RWPE1 (cell line): Measurements from ENCODE around the gene ERGIC2.
"Not testable (repeated sequence)": the region's sequence is repeated elsewhere in the genome, so short reads cannot be mapped to it uniquely, and the experiment has no call there.

ENCODE experiments used
- CTCF ChIA-PET: fragments of 350-600 bp; sonication (Branson Sonifier 250); formaldehyde crosslinking; extraction: SDS; loops from one replicate; lab custom pipeline; 2021; lab: Yijun Ruan, JAX
- POLR2A ChIA-PET: fragments of 400-600 bp; formaldehyde crosslinking; extraction: SDS; loops from one replicate; lab custom pipeline; 2020; ENCODE audit warnings: antibody characterized with exemption; ENCODE audit not compliant: low non-redundant PET; lab: Yijun Ruan, JAX
- DNase-seq: peaks from one replicate; pipeline ENCODE4 v3.0.0; 2012; ENCODE audit warnings: low spot score
- H3K27ac ChIP-seq: fragments of 450-650 bp; 2 replicates; pipeline ENCODE4 v1.5.1; 2017
- TF ChIP-seq, protein P1 (sequence below): fragments of 450-650 bp; conservative IDR thresholded peaks from 2 replicates; pipeline ENCODE4 v1.5.1; 2017; ENCODE audit warnings: low read depth, mild to moderate bottlenecking

ERGIC2 gene

DNA sequence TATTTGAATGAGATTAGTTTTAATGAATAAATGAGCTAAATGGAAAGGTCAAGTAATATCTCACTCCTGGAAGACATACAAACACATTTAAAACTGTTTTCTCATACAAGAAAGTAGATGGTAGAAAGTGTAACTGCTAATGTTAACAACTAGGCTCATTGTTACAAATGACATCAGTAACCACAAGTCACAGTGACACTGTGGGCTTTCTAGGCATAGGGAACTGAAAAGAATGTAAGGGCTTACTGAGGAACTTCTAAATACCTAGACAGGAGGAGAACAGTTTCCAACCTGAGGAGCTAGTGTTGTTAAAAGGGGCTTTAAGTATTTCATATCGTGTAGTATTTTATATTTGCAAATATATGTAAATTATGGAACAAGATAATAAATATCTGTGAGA lies 17.5 kb upstream of the ERGIC2 start:
- no peak for DNase-seq
- CTCF ChIA-PET: no interaction called here
- TF ChIP-seq, protein P1, sequence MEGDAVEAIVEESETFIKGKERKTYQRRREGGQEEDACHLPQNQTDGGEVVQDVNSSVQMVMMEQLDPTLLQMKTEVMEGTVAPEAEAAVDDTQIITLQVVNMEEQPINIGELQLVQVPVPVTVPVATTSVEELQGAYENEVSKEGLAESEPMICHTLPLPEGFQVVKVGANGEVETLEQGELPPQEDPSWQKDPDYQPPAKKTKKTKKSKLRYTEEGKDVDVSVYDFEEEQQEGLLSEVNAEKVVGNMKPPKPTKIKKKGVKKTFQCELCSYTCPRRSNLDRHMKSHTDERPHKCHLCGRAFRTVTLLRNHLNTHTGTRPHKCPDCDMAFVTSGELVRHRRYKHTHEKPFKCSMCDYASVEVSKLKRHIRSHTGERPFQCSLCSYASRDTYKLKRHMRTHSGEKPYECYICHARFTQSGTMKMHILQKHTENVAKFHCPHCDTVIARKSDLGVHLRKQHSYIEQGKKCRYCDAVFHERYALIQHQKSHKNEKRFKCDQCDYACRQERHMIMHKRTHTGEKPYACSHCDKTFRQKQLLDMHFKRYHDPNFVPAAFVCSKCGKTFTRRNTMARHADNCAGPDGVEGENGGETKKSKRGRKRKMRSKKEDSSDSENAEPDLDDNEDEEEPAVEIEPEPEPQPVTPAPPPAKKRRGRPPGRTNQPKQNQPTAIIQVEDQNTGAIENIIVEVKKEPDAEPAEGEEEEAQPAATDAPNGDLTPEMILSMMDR: no peak

DNA sequence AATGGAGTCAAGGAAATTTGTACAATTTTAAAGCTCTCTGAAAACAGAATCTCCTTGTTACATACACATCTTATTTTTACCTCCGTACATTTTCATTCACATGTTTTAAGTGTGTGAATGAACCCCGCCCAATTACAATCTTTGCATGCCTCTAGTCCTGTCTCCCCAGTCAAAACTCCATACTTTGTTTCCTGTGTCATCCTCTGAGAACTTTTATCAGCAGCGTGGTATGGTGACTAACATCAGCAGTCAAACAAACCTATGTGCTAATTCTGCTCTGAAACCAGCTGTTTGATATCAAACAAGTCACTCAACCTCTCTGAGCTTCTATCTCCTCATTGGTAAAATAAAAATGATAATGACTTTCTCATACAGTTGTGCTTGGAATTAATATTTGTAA lies 15.8 kb upstream of the ERGIC2 start:
- TF ChIP-seq, protein P1: no peak
- CTCF ChIA-PET: no interaction called here
- H3K27ac ChIP-seq: no peak overlapping the region
- POLR2A ChIA-PET: no interaction called here
- no peak for DNase-seq

More for the DNA sequence above, 17.5 kb upstream of the ERGIC2 start:
- POLR2A ChIA-PET: no interaction called here
- no peak overlapping the region for H3K27ac ChIP-seq

DNA sequence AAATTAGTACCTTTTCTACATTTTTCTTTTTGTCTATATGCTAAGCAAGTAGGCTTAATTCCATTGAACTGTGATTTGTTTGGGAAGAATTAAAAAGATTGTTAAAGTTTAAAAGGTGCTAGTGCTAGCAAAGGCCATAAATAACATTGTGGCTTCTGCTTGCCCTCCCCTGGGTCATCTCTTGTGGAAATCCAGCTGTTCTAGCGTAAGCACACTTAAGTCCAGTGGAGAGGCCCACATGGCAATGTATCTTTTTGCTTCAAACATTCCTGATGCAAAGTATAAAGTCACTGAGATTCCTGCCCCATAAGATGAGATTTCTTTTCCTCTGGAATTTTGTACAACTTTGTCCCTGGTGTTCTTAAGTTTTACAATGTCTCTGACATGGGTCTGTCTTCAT lies 14.4 kb upstream of the ERGIC2 start:
- no peak for DNase-seq
- TF ChIP-seq, protein P1: no peak
- ChIA-PET POLR2A (no interaction called here), CTCF (no interaction called here)
- no peak overlapping the region for H3K27ac ChIP-seq

DNA sequence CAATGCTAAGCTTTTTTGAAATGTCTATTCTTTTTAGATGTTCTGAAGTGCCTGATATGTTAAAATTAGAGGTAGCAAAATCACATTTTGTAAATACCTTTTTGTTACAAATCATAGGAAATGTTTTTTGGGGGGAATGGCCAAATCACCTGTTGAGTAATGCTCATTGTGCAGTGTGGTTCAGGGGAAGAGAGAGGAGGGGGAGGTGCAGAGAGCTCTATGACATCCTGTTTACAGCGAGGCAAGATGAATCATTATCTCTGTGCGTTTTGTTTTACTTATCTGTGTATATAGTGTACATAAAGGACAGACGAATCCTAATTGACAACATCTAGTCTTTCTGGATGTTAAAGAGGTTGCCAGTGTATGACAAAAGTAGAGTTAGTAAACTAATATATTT lies 9.4 kb upstream of the ERGIC2 start:
- POLR2A ChIA-PET, CTCF ChIA-PET, H3K27ac ChIP-seq, DNase-seq: not testable (repeated sequence)

DNA sequence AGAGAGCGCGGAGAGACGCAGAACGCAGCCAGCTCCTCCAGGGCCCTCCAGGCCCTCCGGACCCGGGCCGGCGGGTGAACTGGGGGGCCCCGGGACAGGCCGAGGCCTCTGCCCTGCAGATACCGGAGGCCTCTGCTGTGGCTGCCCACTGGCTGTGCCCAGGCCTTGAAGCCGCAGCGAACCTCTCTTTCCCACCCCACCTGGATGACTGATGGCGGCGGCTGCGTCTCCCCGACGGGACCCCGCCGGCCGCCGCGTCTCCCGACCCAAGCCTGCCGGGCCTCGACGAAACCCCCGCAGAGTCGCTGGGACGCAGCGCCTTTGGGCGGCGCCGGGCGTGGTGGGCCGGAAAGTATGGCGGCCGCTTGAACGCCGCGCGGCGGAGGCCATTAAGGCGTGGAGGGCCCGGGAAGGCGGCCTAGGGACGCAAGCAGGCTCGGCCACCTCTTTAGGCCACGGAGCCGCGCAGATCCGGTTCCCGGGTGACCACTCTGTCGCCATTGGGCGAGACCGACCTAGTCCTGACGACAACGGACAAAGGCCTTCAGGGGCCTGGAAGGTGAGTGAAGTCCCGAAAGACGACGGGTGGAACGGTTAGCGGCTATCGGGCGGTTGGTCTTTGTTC lies 8.4 kb upstream of the ERGIC2 start:
- ChIA-PET CTCF (no interaction called here), POLR2A (no interaction called here)
- DNase-seq: no peak
- TF ChIP-seq, protein P1: no peak
- H3K27ac ChIP-seq: no peak overlapping the region

DNA sequence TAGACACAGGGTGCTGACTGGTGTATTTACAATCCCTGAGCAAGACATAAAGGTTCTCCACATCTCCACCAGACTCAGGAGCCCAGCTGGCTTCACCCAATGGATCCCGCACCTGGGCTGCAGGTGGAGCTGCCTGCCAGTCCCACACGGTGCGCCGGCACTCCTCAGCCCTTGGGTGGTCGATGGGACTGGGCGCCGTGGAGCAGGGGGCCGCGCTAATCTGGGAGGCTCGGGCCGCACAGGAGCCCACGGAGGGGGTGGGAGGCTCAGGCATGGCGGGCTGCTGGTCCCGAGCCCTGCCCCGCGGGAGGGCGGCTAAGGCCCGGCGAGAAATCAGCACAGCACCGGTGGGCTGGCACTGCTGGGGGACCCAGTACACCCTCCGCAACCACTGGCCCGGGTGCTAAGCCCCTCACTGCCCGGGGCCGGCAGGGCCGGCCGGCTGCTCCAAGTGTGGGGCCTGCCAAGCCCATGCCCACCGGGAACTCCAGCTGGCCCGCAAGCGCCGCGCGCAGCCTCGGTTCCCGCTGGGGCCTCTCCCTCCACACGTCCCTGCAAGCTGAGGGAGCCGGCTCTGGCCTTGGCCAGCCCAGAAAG lies 5.2 kb upstream of the ERGIC2 start:
- H3K27ac ChIP-seq, DNase-seq, POLR2A ChIA-PET, CTCF ChIA-PET: not testable (repeated sequence)

DNA sequence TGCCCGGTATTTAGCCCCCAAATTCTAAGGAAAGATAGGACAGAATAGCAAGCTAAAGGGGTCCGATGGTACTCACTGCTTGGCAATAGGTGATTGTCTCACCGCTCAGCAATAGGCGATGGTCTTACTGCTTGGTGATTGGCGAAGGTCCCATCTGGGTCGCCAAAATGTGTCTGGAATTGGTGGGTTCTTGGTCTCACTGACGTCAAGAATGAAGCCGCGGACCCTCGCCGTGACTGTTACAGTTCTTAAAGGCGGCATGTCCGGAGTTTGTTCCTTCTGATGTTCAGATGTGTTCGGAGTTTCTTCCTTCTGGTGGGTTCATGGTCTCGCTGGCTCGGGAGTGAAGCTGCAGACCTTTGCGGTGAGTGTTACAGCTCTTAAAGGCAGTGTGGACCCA lies 4.2 kb upstream of the ERGIC2 start:
- DNase-seq, POLR2A ChIA-PET: not testable (repeated sequence)

DNA sequence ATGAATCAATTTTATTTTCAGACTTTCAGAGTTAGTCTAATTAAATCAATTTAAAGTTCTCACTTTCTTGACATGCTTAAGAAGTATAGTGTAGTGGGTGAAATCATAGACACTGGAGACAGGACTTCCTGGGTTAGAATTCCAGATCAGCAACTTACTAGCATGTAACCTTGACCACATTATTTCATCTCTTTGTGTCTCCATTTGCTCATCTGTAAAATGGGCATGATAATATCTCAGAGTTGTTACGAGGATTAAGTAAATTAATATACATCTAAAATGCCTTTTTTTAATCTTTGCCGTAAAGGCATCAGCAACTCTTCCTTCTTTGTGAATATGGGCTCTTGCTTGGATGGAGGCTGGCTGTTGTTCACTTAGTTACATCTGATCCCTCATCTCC lies 1.3 kb upstream of the ERGIC2 start:
- no peak overlapping the region for H3K27ac ChIP-seq
- CTCF ChIA-PET: no interaction called here
- POLR2A ChIA-PET: no interaction called here
- TF ChIP-seq, protein P1: no peak
- DNase-seq: no peak

More for the DNA sequence above, 4.2 kb upstream of the ERGIC2 start:
- CTCF ChIA-PET: interaction anchor here (0.6 kb wide), 1 partner anchor 18 kb away, joined by 3 read pairs; no protein-coding TSS in a partner anchor
- not testable (repeated sequence) for H3K27ac ChIP-seq
